Stimulated activated CD8-positive, alpha-beta memory T cell treated with anti-CD3 and anti-CD28 coated beads, Interleukin-12 subunit alpha, Interleukin-12 subunit beta, amount 100 ng/mL, for 24 hours (primary cell): ENCODE measurements around the gene GSC.
"Not testable (repeated sequence)": the region's sequence is repeated elsewhere in the genome, so short reads cannot be mapped to it uniquely, and the experiment has no call there.

Source experiments
- DNase-seq: peaks from one replicate; pipeline ENCODE4 v3.0.0-alpha.2; 2020; ENCODE audit errors: extremely low read depth

GSC gene

GRCh38 chr14:94769391-94770250 is at the start of gene GSC:
GSC (minus strand) TSS chr14:94770113; CDS start chr14:94770015, 98 bp downstream.
- no peak for DNase-seq

DNA sequence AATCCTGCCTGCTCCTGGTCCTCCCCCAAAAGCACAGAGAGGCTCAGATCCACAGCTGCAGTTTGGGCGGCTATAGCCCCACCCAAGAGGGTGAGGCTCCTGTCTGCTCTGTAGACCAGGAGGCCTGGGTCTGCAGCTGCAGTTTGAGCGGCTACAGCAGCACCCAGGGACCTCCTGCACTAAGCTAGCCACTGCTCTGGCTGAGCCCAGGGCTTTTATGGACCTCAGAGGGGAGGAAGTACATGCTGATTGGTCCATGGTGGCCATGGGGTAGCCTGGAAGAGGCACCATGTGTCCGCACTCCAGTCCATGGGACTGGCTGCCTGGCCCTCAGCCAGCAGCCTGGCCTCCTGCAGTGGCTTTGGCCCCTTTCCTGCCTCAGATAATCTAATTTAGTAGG is 49.6 kb upstream of the GSC start:
- DNase-seq = no peak

DNA sequence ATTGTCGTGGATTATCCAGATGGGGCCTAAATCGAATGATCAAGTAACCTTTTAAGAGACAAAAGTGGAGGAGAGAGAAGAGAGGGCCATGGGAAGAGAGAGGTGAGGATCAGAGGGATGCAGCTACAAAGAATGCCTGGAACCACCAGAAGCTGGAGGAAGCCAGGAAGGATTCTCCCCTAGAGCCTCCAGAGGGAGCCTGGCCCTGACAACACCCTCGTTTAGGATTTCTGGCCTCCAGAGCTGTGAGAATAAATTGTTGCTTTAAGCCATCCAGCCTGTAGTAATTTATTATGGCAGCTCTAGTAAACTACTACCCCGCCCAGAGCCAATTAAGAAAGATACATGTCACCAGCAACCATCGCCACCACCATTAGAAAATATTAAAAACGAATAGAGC is 46.2 kb upstream of the GSC start:
- no peak for DNase-seq

- DNase-seq = no peak
Observed at GRCh38 chr14:94805680-94806288, 35.9 kb upstream of the GSC start.

GRCh38 chr14:94801225-94801624 is 31.3 kb upstream of the GSC start:
- no peak for DNase-seq

- not testable (repeated sequence) for DNase-seq
Observed at GRCh38 chr14:94800764-94801163, 30.9 kb upstream of the GSC start.

- DNase-seq = no peak
Observed at GRCh38 chr14:94797887-94798286, 28.0 kb upstream of the GSC start.

GRCh38 chr14:94796278-94796677 is 26.4 kb upstream of the GSC start:
- DNase-seq = no peak

GRCh38 chr14:94795372-94795771 is 25.5 kb upstream of the GSC start:
- no peak for DNase-seq

DNA sequence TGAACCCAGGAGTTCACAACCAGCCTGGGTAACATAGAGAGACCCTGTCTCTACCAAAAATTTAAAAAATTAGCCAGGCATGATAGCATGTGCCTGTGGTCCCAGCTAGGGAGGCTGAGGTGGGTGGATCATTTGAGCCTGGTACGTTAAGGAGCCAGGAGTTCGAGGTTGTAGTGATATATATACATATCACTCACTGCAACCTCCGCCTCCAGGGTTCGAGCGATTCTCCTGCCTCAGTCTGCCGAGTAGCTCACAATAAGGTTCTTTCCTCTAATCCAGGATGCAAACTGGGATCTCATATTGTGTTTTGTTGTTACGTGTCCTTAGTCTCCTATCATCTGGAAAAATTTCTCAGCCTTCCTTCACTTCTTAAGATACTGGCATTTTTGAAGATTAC is 24.0 kb upstream of the GSC start:
- DNase-seq = no peak

GRCh38 chr14:94787655-94788054 is 17.7 kb upstream of the GSC start:
- no peak for DNase-seq

DNA sequence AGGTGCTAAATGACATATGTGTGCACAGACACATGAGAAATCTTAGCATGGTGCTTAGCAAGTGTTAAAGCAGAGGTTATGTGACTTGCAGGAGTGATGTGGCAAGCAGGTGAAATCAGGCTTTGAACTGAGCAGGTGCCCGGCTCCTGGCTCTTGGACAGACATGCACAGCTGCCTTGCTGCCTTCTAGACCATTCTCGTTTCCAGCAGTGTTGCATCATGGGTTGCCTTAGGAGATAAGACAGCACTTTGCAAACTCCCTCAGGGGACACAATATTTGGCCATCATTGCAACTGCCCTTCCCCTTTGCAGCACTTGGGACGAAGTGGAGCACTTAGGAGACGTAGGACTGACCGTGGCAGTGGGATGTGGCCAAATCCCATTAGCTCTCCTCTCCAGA is 17.2 kb upstream of the GSC start:
- no peak for DNase-seq

DNA sequence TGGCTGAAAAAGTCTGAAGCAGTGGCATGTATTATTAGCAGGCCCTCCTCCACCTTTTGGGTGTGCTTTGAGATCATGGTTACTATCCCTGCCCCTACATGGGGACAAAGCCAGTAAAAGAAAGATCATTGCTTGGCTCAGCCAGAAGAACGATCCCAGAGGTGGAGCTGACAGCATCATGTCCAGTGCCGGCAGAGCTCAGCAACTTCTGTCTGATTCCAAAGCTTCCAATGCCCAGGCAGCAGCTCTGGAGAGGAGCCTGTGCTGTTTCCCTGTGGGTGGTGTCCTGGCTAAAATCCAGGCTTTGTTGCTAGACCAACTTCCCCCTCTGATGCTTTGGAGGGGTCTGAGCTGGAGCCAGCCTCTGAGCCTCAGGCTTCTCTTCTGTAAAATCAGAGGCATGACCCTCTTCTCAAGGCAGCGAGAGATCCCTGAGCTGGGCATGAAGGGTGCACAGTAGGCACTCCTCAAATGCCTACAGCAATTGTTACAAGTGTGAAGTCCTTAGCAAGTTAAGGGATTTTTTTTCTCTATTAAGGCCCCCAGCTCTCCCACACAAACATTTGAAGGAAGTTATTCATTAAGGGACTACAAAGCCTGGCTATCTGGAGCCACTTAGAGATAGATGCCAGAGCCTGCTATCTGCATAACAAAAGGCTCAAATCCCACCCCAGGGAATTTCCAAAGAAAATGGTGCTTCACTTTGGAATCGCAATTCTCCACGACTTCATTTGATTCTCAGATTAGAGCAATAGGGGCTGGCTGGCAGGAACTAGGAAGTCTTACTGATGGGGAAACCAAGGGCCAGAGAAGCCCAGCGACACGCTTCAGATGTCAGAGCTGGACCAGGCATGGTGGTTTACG is 10.9 kb upstream of the GSC start:
- no peak for DNase-seq

GRCh38 chr14:94779713-94780112 is 9.8 kb upstream of the GSC start:
- no peak for DNase-seq

- no peak for DNase-seq
Observed at GRCh38 chr14:94775871-94776210, 5.9 kb upstream of the GSC start.

DNA sequence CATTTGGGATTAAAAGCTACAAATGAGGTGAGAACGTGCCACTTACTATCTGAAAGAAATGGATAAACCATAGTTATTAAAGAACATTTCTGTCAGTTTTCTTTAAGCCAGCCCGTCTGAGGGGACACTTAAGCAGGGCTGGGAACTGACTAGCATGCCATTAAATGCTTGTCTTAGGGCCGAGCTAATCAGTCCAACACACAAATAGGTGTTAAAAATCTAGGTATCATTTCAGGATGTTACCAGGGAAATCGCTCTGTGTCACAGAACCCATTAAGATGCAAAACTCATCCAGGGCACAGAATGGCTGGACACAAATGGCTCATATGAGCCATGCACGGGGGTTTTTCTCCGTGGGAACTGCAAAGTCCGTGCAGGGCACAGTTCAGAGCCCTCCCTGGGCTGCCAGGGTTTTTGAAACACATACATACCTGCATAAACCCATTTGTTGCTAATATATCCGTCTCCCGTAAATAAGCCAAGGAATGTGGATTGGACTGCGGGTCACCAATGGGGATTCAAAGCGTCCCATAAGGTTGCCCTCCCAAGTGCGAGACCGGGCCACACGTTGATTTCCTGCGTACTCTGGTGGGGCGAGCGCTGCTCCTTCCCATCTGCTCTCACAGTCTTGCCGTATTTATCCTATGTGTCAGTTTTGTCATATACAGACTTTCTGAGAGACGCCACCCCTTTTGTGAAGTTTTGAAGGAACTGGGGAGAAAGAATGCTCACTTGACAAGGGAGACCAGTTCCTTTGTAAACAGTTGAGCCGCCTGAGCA is 5.4 kb upstream of the GSC start:
- DNase-seq = no peak

- DNase-seq = no peak
Observed at GRCh38 chr14:94774344-94775090, 4.6 kb upstream of the GSC start.

GRCh38 chr14:94773655-94774343 is 3.9 kb upstream of the GSC start:
- DNase-seq = no peak

DNA sequence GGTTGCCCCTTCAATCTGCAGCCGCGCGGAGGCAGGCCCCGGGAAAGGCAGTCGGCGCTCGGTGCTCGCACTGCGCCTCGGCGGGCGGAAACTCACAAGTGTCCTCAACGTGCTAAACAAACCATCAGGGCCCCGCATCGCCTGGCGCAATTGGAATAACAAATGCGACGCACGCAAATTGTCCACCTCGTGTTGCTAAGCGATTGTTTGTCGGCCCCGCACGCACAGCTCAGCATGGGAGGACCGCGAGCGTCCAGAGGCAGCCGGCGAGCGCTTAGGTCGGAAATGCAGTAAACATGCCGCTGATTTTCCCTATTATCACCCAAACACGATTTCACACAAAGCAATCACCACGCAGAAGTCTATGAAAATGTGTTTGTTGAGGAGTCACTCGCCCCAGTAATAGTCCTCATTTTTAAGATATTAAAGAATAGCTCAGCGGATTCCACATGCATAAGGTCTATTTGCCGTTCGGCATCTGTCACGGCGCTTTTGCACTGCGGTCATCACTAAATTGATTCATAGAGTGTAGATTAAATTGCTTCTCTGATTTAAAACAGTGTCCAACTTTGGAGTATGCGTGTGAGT is 3.2 kb upstream of the GSC start:
- no peak for DNase-seq

GRCh38 chr14:94772548-94772947 is 2.6 kb upstream of the GSC start:
- DNase-seq = no peak
